HG03571 (cell line): ENCODE data around the gene AK4.
"Not testable (repeated sequence)": the region's sequence is repeated elsewhere in the genome, so short reads cannot be mapped to it uniquely, and the experiment has no call there.

ENCODE experiments used
- ATAC-seq: cut with Tn5 transposase; IDR thresholded peaks from one replicate; pipeline ENCODE4 v1.9.1; 2021; ENCODE audit not compliant: unreplicated experiment

The AK4 gene

DNA sequence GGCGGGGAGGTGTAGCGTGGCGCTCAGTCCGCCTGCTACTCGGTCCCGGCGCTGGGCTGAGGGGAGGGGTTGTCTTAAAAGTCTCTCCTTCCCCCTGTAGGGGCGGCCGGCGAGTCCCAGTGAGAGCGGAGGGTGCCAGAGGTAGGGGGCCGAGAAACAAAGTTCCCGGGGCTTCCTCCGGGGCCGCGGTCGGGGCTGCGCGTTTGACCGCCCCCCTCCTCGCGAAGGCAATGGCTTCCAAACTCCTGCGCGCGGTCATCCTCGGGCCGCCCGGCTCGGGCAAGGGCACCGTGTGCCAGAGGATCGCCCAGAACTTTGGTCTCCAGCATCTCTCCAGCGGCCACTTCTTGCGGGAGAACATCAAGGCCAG lies at the start of gene AK4:
TSS of gene AK4 (plus strand) at position 26 of the 370 bp plus-strand sequence. CDS start at position 231, 205 bp downstream.
- ATAC-seq, result peak; percentile 11

- no peak for ATAC-seq
These were observed 44.2 kb upstream of the AK4 start for GRCh38 chr1:65103807-65104206.

DNA sequence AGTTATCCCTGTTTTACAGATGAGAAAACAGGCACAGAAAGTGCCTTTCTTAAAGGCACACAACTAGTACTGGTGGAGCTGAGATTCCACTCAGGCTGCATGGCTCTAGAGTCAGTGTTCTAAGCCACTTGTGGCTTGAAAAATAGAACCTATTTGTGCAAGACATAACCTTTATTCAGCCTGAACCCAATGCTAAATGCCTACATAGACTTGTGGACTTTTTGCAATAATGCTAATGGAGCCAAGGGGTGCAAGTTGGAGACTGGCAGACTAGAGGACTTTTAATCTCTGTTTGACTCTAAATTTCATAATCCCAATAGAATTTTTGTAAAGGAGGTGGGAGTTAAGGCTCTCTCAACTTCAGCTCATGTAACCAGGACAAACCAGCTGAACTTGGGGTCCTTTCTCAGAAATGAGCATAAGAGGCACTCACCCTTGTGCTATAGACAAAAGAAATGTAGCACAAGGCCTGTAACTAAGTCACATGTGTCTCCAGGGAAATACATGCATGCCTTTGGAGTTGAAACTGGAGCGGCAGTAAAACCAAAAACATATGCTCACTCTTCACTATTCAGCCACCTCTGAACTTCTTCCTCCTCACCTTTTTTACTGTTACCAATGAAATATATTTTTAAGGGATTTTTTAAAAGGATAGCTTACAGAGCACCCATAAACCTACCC lies 43.0 kb upstream of the AK4 start:
- ATAC-seq, result no peak

DNA sequence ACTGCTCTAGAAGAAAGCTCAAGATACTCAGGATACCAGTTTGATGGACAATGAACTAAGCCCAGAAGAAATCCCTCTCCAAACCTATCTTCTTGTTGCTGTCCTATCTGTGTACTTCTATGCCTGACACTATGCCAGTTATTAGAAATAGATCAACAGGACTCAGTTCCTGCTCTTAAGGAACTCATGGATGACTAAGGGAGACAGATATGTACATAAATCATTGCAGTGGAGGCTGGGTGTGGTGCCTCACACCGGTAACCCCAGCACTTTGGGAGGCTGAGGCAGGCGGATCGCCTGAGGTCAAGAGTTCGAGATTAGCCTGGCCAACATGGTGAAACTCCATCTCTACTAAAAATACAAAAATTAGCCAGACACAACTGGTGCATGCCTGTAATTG lies 42.4 kb upstream of the AK4 start:
- no peak for ATAC-seq

DNA sequence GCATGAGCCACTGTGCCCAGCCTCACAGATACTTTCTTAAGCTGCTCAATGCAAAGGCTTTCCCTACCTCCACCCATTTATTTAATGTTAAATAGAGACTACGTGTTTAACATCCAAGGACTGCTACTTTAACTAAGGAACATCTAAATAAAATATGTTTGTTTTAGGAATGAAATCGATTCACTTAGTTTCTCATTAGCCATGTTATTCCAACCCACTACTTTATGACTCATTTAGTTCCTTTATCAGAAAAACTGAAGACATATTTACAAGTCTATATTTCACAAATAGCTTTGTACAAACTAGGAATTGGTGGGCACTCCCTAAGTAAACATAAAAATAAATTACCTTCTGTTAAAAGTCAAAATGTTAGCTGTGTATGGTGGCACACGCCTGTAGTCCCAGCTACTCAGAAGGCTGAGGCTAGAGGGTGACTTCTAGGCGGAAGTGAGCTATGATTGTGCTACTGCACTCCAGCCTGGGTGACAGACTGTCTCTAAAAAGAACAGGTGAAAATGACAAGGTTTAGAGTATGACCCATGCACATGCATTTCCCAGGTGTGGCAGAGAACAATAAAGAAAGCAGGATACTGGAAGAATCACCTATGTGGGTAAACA lies 39.9 kb upstream of the AK4 start:
- no peak for ATAC-seq

GRCh38 chr1:65109487-65109886 lies 38.5 kb upstream of the AK4 start:
- ATAC-seq, result no peak

- ATAC-seq, result no peak
These were observed 35.2 kb upstream of the AK4 start for GRCh38 chr1:65112811-65113210.

GRCh38 chr1:65113298-65113697 lies 34.7 kb upstream of the AK4 start:
- no peak for ATAC-seq

DNA sequence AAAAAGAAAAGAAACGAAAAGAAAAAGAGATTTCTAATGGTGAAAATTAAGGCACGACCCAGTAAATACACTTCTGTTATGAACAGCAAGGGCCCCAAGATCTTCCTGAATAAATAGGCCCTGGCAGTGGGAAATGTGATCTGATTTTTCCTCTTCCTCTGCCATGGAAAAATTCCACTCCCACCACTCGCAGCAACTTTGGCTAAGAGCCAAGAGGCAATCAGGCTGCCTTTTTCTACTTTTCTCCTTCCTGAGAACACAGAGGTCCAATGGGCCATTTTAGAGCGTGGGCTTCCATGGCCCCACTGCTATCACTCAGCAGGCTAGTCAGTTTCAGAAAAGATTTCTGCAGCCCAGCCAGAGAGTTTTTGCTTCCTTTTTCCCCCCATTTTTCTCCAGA lies 33.7 kb upstream of the AK4 start:
- no peak for ATAC-seq

DNA sequence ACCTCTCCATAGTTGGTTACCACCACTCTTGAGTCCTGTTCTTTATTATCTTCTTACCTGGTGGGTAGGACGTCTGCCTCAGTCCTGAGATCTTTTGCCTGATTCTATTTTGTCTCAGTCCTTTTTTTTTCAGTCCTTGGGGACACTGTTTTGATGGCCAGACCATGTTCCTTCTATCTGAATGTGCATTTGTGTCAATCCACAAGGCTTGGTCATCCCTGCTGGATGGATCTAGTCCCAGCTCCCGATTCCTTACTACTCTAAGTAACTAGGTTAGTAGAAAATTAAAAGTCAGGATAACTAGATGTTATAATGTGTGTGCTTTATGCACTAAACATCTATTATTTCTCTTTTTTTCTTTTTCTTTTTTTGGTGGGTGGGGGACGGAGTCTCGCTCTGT lies 28.1 kb upstream of the AK4 start:
- ATAC-seq, result no peak

DNA sequence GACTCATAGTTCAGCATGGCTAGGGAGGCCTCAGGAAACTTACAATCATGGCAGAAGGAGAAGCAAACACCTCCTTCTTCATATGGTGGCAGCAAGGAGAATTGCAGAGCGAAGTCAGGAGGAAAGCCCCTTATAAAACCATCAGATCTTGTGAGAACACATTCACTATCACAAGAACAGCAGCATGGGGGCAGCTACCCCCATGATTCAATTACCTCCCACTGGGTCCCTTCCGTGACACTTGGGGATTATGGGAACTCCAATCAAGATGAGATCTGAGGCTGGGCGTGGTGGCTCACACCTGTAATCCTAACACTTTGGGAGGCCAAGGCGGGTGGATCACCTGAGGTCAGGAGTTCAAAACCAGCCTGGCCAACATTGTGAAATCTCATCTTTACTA lies 18.9 kb upstream of the AK4 start:
- not testable (repeated sequence) for ATAC-seq

DNA sequence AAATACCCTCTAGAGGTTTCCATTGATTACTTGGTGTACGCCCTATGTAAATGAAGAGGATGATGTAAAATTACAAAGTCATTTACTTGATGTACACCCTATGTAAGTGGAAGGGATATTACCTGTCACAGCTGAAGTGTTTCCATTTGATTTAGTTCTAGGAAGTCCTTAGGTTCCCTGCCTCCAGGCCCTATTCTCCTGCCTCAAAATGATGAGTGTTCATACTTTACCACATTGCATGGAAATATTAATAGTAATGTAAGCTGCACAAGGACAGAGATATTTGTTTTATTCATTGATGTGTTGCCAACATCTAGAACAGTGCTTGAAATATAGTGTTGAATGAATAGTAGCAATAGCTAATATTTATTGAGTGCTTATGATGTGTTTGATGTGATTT lies 9.5 kb upstream of the AK4 start:
- ATAC-seq, result no peak

DNA sequence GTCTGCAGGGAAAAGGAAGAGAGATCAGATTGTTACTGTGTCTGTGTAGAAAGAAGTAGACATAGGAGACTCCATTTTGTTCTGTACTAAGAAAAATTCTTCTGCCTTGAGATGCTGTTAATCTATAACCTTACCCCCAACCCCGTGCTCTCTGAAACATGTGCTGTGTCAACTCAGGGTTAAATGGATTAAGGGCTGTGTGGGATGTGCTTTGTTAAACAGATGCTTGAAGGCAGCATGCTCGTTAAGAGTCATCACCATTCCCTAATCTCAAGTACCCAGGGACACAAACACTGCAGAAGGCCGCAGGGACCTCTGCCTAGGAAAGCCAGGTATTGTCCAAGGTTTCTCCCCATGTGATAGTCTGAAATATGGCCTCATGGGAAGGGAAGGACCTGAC lies 8.2 kb upstream of the AK4 start:
- not testable (repeated sequence) for ATAC-seq

GRCh38 chr1:65141394-65141793 lies 6.6 kb upstream of the AK4 start:
- ATAC-seq, result no peak

GRCh38 chr1:65141918-65142317 lies 6.1 kb upstream of the AK4 start:
- no peak for ATAC-seq

DNA sequence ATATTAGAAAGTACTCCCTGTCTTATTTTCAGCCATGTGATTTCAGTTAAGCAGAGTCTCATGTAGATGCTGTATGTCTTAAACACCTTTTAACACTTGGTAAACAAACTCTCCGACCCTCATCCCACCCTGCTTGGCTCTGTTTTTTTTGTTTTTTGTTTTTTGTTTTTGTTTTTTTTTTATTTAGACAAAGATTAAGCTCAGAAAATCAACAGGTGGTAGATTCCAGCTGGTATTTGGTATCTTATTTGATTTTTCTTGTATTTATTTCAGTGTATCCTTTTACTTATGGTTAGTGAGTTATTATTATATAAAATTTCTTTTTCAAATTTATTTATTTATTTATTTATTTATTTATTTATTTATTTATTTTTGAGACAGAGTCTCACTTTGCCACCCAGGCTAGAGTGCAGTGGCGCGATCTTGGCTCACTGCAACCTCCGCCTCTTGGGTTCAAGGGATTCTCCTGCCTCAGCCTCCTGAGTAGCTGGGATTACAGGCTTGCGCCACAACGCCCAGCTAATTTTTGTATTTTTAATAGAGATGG lies 4.8 kb upstream of the AK4 start:
- not testable (repeated sequence) for ATAC-seq

GRCh38 chr1:65146908-65147423 lies 1.0 kb upstream of the AK4 start:
- ATAC-seq, result no peak

- peak; percentile 51 for ATAC-seq
These were observed 402 bp upstream of the AK4 start for GRCh38 chr1:65147424-65148177.

GRCh38 chr1:65148548-65149350 lies 746 bp downstream of the AK4 start:
- peak; percentile 50 for ATAC-seq

DNA sequence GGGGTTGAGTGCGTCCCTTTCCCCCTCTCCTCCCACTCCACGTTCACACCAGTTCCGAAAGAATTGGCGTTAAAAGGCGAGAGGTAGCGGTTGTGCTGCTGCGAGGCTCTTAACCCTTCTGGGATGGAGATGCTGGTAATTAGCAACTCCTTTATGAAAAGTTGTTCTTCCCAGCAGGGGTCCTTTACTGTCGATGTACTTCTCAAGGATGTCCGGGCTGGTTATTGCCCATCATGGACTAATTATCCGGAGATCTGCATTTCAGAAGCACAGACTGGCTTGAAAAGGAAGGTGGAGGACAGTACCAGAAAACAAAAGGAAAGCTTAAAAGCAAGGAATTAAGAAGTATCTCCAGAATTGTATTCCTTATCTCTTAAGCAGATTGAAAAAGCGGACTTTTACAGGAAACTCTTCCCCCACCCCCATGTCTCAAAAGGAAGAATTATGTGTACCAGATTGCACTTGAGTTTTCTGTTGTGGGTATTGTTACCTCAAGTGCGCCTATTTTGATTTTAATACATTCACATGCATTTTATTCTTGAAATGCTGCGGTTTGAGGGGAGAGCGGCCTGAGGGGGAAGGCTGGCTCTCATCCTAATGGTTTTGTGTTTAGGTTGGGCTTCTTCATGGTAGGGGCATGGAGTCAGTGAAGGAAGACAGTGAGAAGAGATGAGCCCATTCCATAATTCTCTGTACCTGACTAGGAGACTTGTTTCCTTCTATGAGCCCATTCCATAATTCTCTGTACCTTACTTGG lies 1.5 kb downstream of the AK4 start:
- no peak for ATAC-seq
